Right ventricle myocardium superior (tissue), 1 donor: Measurements from ENCODE around the gene HECTD3. TPM values are rescaled to one million over a fixed set of nuclear protein-coding genes. Genes with fewer than 3 reads are reported as not detected.

Experiments
- ATAC-seq: fragments of 200-7000 bp; cut with Tn5 transposase; one replicate; pipeline ENCODE4 v1.9.1; 2020; ENCODE audit warnings: mild to moderate bottlenecking; ENCODE audit not compliant: poor library complexity
- DNase-seq: peaks from one replicate; pipeline ENCODE4 v3.0.0-alpha.2; 2020
- intact Hi-C: fragments of 100-400 bp; cut with DNase I; formaldehyde crosslinking; loops from one replicate; pipeline ENCODE4 v1.11.2; 2022
- long read RNA-seq: library from polyadenylated mRNA; unstranded; transcript quantifications from one replicate; pipeline ENCODE4 v2.0.0, GENCODE V29; 2021
- total RNA-seq: library from RNA; stranded (reverse); fragmentation: NEBNext Ultra II Directional; extraction: Animal tissue kit (Norgen Biotek cat#: 25700); gene quantifications from one replicate; pipeline ENCODE4 v1.2.1, GENCODE V29; 2021
- donor health status: DM: no; HTN: yes; CAD: no; lungs with severe emphysema.

HECTD3 gene
- 22.3 TPM for total RNA-seq
- long read RNA-seq, transcript HECTD3-202 (21 exons, 3,610 nt), result major isoform, 64 of 86 reads
- long read RNA-seq, partial matches to known transcripts, result 14 of 86 reads
- long read RNA-seq, other reads (novel, unspliced or antisense), result 7 of 86 reads

- peak; percentile 94 for ATAC-seq
- intact Hi-C loops, result loop anchor here (5.0 kb wide), 2 partner anchors 174 to 224 kb away; partner anchors contain the start of gene BEST4
- DNase-seq, result peak; percentile 90
Measured at GRCh38 chr1:45010855-45011811, at the start of gene HECTD3. HECTD3 (minus strand) TSS chr1:45011324; CDS start chr1:45011257, 67 bp downstream.

GRCh38 chr1:45059829-45060228, 48.7 kb upstream of the HECTD3 start:
- DNase-seq, result no peak
- intact Hi-C loops, result no loop called here
- no peak for ATAC-seq

- no peak for ATAC-seq
- DNase-seq, result no peak
- intact Hi-C loops, result no loop called here
Measured at GRCh38 chr1:45057542-45057941, 46.4 kb upstream of the HECTD3 start.

- no peak for DNase-seq
- intact Hi-C loops, result no loop called here
- ATAC-seq, result no peak
Measured at GRCh38 chr1:45051005-45051772, 40.1 kb upstream of the HECTD3 start.

GRCh38 chr1:45047032-45047431, 35.9 kb upstream of the HECTD3 start:
- no peak for ATAC-seq
- intact Hi-C loops, result no loop called here
- no peak for DNase-seq

- intact Hi-C loops, result no loop called here
- ATAC-seq (no peak), DNase-seq (no peak)
Measured at GRCh38 chr1:45044916-45045315, 33.8 kb upstream of the HECTD3 start.

GRCh38 chr1:45043094-45043493, 32.0 kb upstream of the HECTD3 start:
- ATAC-seq, result no peak
- no peak for DNase-seq
- intact Hi-C loops, result no loop called here

- intact Hi-C loops, result no loop called here
- no peak for DNase-seq
- no peak for ATAC-seq
Measured at GRCh38 chr1:45040297-45040696, 29.2 kb upstream of the HECTD3 start.

GRCh38 chr1:45038661-45039364, 27.7 kb upstream of the HECTD3 start:
- intact Hi-C loops, result no loop called here
- no peak for DNase-seq
- no peak for ATAC-seq

GRCh38 chr1:45038240-45038639, 27.1 kb upstream of the HECTD3 start:
- DNase-seq (no peak), ATAC-seq (no peak)
- intact Hi-C loops, result no loop called here

GRCh38 chr1:45037456-45037855, 26.3 kb upstream of the HECTD3 start:
- no peak for DNase-seq
- intact Hi-C loops, result no loop called here
- ATAC-seq, result no peak

- DNase-seq (no peak), ATAC-seq (no peak)
- intact Hi-C loops, result no loop called here
Measured at GRCh38 chr1:45035631-45036301, 24.6 kb upstream of the HECTD3 start.

- DNase-seq, result no peak
- no peak for ATAC-seq
- intact Hi-C loops, result no loop called here
Measured at GRCh38 chr1:45033356-45033755, 22.2 kb upstream of the HECTD3 start.

GRCh38 chr1:45032837-45033236, 21.7 kb upstream of the HECTD3 start:
- ATAC-seq (no peak), DNase-seq (no peak)
- intact Hi-C loops, result no loop called here

GRCh38 chr1:45026446-45026845, 15.3 kb upstream of the HECTD3 start:
- ATAC-seq (no peak), DNase-seq (no peak)
- intact Hi-C loops, result no loop called here

- intact Hi-C loops, result no loop called here
- DNase-seq, result no peak
- no peak for ATAC-seq
Measured at GRCh38 chr1:45023663-45024062, 12.5 kb upstream of the HECTD3 start.

GRCh38 chr1:45018599-45019230, 7.6 kb upstream of the HECTD3 start:
- peak; percentile 66 for ATAC-seq
- intact Hi-C loops, result no loop called here
- DNase-seq, result no peak

- intact Hi-C loops, result no loop called here
- DNase-seq (no peak), ATAC-seq (no peak)
Measured at GRCh38 chr1:45016767-45017166, 5.6 kb upstream of the HECTD3 start.
